ENCODE data around the gene ADORA2A.
A peak's percentile ranks its signal among the peaks of the same experiment; 100 is the strongest.

The ADORA2A gene

GRCh38 chr22:24407278-24407665, 20.1 kb upstream of the ADORA2A start:
- no peak overlapping the region for H3K4me3 ChIP-seq (replicated peaks in 1 of 2; ENCODE audit: low read depth in 2 of 2, low read length in 2 of 2)
- DNase-seq (ENCODE audit: low read depth in 2 of 2): peak in 1 of 2 donors; percentile 26
- no peak for TF ChIP-seq CTCF (IDR thresholded peaks at IDR 0.05; ENCODE audit: low read depth, low read length)

- no peak for TF ChIP-seq CTCF (IDR thresholded peaks at IDR 0.05; ENCODE audit: low read depth, low read length)
- DNase-seq (ENCODE audit: low read depth in 2 of 2): no peak
- no peak overlapping the region for H3K4me3 ChIP-seq (replicated peaks in 1 of 2; ENCODE audit: low read depth in 2 of 2, low read length in 2 of 2)
These were observed 19.5 kb upstream of the ADORA2A start for GRCh38 chr22:24407884-24408283.

GRCh38 chr22:24408630-24409029, 18.8 kb upstream of the ADORA2A start:
- DNase-seq (ENCODE audit: low read depth in 2 of 2): no peak
- TF ChIP-seq CTCF (IDR thresholded peaks at IDR 0.05; ENCODE audit: low read depth, low read length): no peak
- no peak overlapping the region for H3K4me3 ChIP-seq (replicated peaks in 1 of 2; ENCODE audit: low read depth in 2 of 2, low read length in 2 of 2)

GRCh38 chr22:24409707-24410106, 17.7 kb upstream of the ADORA2A start:
- peak in 1 of 2 donors; percentile 12 for DNase-seq (ENCODE audit: low read depth in 2 of 2)
- TF ChIP-seq CTCF (IDR thresholded peaks at IDR 0.05; ENCODE audit: low read depth, low read length): no peak
- no peak overlapping the region for H3K4me3 ChIP-seq (replicated peaks in 1 of 2; ENCODE audit: low read depth in 2 of 2, low read length in 2 of 2)

GRCh38 chr22:24410110-24410856, 17.1 kb upstream of the ADORA2A start:
- DNase-seq (ENCODE audit: low read depth in 2 of 2): peak; percentile 37 to 40
- no peak for TF ChIP-seq CTCF (IDR thresholded peaks at IDR 0.05; ENCODE audit: low read depth, low read length)
- no peak overlapping the region for H3K4me3 ChIP-seq (replicated peaks in 1 of 2; ENCODE audit: low read depth in 2 of 2, low read length in 2 of 2)

DNA sequence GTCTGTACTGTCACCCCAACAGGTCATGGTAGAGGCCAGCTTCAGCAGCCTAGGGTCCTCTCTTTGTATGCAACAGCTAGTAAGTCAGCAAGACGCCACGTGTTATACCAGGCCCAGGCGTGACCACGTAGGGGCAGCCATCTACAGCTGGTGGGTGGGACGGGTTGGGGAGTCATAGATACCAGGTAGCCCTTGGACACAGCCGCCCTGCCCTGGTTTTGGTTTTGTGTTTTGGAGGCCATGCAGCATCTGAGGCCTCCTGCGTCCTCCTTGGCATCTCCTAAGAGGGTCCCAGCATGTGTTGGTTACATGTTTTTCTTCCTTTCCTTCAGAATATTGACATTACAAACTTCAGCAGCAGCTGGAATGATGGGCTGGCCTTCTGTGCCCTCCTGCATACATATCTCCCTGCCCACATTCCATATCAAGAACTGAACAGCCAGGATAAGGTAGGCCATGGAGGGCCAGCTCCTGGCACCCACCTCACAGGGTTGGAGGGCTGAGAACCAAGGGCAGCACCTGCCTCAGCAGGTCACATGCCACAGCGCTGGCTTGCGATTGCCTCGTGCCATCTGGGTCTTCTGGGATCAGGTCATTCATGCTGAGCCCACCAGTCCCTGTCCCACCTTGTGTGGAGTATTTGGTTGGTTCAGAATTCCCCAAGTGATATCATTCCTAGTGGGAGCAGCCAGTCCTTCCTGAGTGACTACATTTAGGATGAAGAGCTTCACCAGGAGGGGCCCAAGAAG, 16.0 kb upstream of the ADORA2A start:
- no peak overlapping the region for H3K4me3 ChIP-seq (replicated peaks in 1 of 2; ENCODE audit: low read depth in 2 of 2, low read length in 2 of 2)
- no peak for DNase-seq (ENCODE audit: low read depth in 2 of 2)
- no peak for TF ChIP-seq CTCF (IDR thresholded peaks at IDR 0.05; ENCODE audit: low read depth, low read length)
